GM13977 (cell line): ENCODE results near the gene NRN1.
A peak's percentile ranks its signal among the peaks of the same experiment; 100 is the strongest.

Source experiments
- DNase-seq: peaks from one replicate; pipeline ENCODE4 v3.0.0; 2012; ENCODE audit warnings: low spot score
- CTCF ChIP-seq: IDR thresholded peaks from 2 replicates; pipeline ENCODE4 v1.5.1; 2012; ENCODE audit warnings: mild to moderate bottlenecking, control low read depth; ENCODE audit not compliant: insufficient read depth; ENCODE audit errors: extremely low read depth, missing control alignments
- in situ Hi-C: fragments of 300-500 bp; cut with MboI; formaldehyde crosslinking; loops from one replicate; pipeline ENCODE4 v1.12.0; 2022; ENCODE audit warnings: low sequenced_read_pairs, low pct_unique_long_range_greater_than_20kb, mixed read lengths, inconsistent platforms; ENCODE audit not compliant: unreplicated experiment

The NRN1 gene, protein sequence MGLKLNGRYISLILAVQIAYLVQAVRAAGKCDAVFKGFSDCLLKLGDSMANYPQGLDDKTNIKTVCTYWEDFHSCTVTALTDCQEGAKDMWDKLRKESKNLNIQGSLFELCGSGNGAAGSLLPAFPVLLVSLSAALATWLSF

GRCh38 chr6:6006428-6007365 is at the start of gene NRN1:
Gene NRN1, minus strand, starts transcription at chr6:6006925. Its CDS starts 176 bp downstream, at chr6:6006749.
- TF ChIP-seq CTCF, result no peak
- DNase-seq, result peak; percentile 58
- in situ Hi-C loops, result no loop called here

GRCh38 chr6:6052216-6052615 is 45.5 kb upstream of the NRN1 start:
- TF ChIP-seq CTCF, result no peak
- in situ Hi-C loops, result loop anchor here (10.0 kb wide), 1 partner anchor 493 kb away; no protein-coding TSS in a partner anchor
- no peak for DNase-seq

- TF ChIP-seq CTCF, result no peak
- DNase-seq, result no peak
- in situ Hi-C loops, result no loop called here
These were observed 40.0 kb upstream of the NRN1 start for GRCh38 chr6:6046716-6047115.

DNA sequence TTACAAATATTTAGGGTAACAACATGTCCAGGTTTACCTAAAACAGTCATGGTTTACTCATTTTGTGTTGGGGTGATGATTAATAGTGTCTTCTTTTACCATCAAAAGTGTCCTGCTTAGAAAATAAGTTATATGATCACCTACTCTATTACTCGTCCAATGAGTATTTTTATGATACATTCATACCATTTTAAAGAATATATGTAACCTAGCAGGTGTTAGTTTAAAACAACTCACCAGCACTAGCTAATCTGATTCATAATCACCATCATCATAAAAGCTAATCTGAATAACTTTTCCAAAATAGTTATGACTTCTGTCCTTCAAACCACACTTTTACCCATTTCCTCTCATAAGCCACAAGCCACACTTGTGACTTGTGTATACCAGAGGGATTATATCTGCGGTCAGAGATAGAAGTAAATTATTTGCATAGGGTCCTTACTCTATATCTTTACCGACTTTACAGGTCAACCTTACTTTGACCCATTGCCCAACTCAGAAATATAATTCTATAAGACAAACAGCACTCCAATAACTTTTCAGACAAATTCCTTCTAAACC is 33.3 kb upstream of the NRN1 start:
- no peak for TF ChIP-seq CTCF
- in situ Hi-C loops, result no loop called here
- no peak for DNase-seq

DNA sequence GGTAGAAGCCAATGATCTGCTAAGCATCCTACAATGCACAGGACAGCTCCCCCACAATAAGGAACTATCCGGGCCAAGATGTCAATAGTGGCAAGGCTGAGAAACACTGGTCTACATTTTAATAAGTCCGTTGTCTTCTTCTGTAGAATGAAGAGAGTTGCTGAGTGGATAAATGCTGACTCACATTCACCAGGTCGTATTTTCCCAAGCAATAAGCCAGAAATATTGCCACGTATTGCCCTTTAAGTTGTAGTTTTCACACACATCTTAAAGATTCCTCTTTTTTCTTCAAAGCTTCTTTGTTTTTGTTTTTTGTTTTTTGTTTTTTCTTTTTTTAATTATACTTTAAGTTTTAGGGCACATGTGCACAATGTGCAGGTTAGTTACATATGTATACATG is 30.5 kb upstream of the NRN1 start:
- TF ChIP-seq CTCF, result no peak
- in situ Hi-C loops, result no loop called here
- no peak for DNase-seq

DNA sequence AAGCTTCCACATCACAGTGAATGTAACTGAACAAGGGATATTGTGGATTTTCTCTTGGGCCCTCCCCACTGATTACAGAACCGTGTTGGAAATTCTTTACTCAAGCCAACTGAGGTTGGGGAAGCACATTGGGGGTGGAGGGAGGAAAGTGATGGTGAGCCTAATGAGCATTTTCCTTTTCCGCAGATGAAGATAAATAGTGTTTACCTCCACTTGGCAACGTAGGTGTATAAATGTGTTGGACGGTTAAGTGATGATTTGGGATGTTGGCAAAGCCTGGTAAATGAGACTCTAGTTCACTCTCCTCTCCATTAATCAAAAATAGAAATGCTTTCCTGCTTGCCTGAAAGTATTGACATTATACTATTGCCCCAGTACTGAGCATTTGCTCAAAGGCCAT is 27.1 kb upstream of the NRN1 start:
- no peak for TF ChIP-seq CTCF
- in situ Hi-C loops, result no loop called here
- DNase-seq, result no peak
